Fibroblast of mammary gland (primary cell): ENCODE results near the gene RAB7A.

Experiments
- DNase-seq: peaks from one replicate; pipeline ENCODE4 v3.0.0-alpha.2; 2010; ENCODE audit warnings: low read depth
- H3K4me3 ChIP-seq: 2 replicates; pipeline ENCODE4 v1.5.1; 2011; ENCODE audit warnings: low read depth, mild to moderate bottlenecking, low read length, moderate library complexity; ENCODE audit not compliant: control insufficient read depth
- TF ChIP-seq, protein P1 (sequence below): conservative IDR thresholded peaks from 2 replicates; pipeline ENCODE4 v1.5.1; 2011; ENCODE audit warnings: low read depth, low read length, inconsistent platforms; ENCODE audit not compliant: control insufficient read depth, insufficient read depth

The RAB7A gene

DNA sequence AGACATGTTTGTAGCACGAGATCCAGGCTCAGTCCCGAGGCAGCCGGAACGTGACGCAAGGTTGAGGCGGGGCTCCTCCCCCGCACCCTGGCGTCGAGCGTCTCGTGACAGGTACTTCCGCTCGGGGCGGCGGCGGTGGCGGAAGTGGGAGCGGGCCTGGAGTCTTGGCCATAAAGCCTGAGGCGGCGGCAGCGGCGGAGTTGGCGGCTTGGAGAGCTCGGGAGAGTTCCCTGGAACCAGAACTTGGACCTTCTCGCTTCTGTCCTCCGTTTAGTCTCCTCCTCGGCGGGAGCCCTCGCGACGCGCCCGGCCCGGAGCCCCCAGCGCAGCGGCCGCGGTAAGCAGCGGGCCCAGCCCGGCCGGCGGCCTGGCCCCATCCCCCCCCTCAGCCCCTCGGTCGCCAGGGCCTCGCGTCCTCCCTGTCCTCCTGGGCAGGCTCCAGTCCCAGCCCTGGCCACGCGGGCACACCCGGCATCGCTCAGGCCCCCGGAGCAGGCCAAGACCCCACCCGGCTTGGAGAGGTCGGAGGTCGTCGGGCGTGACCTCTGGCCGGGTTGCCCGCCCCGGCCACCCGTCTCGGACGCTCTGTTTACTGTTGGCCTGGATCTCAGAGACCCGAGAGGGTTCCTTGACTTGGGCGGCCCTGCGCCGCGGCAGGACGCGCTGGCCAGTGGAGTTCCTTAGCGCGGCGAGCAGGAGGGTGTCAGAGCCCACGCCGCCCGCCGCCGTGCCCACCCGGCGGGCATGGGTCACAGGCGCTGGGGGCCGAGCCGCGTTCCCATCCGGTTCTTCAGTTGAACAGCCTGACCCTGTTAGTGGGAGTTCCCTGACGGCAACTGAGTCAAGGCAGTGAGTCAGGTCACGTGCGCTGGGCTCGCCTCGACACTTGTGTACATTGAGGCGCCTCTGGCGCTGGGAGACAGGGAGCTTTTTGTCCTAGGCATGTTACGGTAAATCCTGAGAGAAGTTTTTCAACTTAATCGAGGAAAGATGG, at the start of gene RAB7A:
TSS of gene RAB7A (plus strand) at position 161 of the 994 bp plus-strand sequence. CDS start 69,185 bp downstream, outside the sequence.
- peak; percentile 98 for DNase-seq
- TF ChIP-seq, protein P1, sequence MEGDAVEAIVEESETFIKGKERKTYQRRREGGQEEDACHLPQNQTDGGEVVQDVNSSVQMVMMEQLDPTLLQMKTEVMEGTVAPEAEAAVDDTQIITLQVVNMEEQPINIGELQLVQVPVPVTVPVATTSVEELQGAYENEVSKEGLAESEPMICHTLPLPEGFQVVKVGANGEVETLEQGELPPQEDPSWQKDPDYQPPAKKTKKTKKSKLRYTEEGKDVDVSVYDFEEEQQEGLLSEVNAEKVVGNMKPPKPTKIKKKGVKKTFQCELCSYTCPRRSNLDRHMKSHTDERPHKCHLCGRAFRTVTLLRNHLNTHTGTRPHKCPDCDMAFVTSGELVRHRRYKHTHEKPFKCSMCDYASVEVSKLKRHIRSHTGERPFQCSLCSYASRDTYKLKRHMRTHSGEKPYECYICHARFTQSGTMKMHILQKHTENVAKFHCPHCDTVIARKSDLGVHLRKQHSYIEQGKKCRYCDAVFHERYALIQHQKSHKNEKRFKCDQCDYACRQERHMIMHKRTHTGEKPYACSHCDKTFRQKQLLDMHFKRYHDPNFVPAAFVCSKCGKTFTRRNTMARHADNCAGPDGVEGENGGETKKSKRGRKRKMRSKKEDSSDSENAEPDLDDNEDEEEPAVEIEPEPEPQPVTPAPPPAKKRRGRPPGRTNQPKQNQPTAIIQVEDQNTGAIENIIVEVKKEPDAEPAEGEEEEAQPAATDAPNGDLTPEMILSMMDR = no peak
- H3K4me3 ChIP-seq = peak within 1 kb of the TSS; percentile 83

DNA sequence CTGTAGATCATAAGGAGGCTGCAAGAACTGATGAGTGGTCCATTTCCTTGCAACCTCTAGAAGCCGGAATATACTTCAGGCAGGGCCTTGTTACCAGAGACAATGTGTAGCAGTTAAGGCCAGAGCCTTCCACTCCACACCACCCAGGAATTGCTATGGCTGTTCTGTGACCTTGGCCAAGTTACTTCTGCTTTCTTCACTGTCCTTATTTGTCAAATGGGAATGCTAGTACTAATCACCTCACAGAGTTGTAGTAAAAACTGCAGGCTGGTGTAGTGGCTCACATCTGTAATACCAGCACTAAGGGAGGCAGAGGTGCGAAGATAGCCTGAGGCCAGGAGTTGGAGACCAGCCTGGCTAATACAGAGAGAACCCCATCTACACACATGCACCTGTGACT, 46.6 kb upstream of the RAB7A start:
- no peak for DNase-seq
- H3K4me3 ChIP-seq = no peak overlapping the region
- TF ChIP-seq, protein P1 = no peak

DNA sequence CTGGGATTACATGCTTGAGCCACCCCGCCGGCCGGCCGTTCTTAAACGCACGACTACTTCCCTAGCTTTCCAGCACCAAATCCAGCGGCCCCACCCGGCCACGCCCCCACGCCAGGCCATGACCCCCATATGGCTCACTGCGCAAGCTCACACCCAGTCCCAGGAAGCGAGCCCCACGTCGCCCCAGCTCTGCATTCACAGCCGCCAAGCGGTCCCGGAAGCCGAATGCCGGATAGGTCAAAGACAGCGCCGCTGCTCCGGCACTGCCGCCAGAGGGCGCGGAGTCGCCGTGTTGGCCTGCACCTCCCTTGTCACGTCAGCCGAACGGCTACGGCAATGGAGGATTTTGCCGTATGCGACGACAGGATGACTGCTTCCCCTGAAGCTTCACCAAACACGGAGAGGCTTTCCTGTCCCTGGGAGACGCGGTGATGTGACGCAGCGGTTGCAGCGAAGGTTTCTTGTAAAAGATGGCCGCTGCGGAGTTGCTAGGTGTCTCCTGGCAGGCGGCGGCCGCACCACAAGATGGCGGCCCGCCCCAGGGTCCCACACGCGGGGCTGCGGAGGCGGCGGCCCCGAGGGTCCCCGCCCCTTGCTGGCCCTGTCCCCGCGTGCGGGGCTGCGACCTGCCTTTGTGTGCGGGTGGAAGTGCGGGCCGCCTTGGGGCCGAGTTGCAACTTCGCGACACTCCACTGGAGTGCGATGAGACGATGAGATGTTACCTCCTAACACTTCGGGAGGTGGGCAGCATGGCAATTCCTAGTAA, 45.2 kb upstream of the RAB7A start:
- TF ChIP-seq, protein P1 = peak; percentile 91
- DNase-seq = peak; percentile 98

DNA sequence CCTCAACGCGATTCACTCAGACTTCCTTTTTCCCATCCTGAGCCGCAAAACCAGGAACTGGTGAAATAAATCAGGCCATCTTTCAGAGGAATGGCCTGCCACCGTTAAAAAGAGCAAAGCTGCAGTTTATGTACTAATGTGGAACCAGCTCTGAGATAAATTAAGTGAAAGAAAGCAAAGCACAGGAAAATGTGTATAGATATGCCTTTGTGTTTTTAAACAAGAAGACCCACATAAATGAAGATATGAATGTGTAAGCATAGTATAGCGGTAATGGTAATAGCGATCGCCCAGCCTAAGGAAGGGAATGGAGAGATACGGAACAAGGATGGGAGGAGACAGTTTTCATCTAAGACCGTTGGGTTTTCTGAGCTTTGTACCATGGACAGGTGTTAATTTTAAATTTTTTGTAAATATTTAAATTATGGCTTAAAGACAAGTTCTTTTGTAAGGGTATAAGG, 44.6 kb upstream of the RAB7A start:
- H3K4me3 ChIP-seq = peak overlapping the region; percentile 78
- TF ChIP-seq, protein P1 = no peak
- DNase-seq = peak; percentile 33

More for the DNA sequence above, 45.2 kb upstream of the RAB7A start:
- H3K4me3 ChIP-seq = peak overlapping the region; percentile 78

DNA sequence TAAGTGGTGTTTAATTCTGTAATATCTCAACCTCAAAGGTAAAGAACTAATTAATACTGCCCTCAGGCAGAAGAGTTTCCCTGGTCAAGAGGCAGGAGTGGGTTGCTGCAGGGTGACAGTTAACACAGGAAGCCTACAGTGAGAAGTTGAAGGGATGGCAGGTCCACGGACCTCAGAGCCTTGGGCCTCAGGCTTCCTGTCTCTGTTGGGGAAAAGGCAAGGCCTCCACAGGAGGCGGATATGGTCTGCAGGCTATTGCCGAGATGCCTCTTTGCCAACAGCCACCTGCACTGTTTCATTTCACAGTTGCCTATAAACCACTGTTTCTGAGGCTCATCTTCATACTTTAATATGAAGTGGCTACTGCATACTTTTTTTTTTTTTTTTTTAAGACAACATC, 42.0 kb upstream of the RAB7A start:
- TF ChIP-seq, protein P1 = no peak
- no peak for DNase-seq

DNA sequence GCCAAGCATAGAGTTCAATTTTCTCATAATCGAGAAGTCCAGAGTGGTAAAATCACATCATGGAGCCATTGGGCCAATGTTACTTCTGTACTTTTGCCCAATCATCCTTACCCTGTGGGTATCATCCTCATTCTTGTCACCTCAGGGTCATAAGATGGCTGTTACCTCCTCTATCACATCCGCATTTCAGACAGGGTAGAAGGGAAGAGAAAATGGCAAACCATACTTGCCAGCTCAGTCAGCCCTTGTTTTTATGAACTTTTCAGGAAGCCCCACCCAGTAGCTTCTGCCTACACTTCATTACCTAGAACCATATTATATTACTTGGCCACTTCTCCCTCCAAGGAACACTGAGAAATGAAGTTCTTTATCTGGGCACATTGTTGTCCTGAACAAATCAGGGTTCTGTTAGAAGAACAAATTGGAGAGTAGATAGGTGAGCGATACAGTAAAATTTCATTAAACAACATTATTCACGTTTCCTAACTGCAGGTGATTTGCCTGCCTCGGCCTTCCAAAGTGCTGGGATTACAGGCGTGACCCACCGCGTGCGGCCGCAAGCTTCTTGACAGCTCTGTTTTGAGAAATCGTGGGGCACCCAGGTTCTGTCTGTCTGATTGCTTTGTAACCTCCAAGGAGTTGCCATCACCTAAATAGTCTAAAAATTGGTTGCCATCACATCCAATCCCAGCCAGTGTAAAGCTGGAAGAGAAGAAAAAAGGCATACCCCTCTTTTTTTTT, 40.8 kb upstream of the RAB7A start:
- H3K4me3 ChIP-seq = no peak overlapping the region
- TF ChIP-seq, protein P1 = no peak
- no peak for DNase-seq

More for the DNA sequence above, 42.0 kb upstream of the RAB7A start:
- no peak overlapping the region for H3K4me3 ChIP-seq
